ENCODE data around the gene CPNE2.
"Not testable (repeated sequence)": the region's sequence is repeated elsewhere in the genome, so short reads cannot be mapped to it uniquely, and the experiment has no call there.

CPNE2 gene

DNA sequence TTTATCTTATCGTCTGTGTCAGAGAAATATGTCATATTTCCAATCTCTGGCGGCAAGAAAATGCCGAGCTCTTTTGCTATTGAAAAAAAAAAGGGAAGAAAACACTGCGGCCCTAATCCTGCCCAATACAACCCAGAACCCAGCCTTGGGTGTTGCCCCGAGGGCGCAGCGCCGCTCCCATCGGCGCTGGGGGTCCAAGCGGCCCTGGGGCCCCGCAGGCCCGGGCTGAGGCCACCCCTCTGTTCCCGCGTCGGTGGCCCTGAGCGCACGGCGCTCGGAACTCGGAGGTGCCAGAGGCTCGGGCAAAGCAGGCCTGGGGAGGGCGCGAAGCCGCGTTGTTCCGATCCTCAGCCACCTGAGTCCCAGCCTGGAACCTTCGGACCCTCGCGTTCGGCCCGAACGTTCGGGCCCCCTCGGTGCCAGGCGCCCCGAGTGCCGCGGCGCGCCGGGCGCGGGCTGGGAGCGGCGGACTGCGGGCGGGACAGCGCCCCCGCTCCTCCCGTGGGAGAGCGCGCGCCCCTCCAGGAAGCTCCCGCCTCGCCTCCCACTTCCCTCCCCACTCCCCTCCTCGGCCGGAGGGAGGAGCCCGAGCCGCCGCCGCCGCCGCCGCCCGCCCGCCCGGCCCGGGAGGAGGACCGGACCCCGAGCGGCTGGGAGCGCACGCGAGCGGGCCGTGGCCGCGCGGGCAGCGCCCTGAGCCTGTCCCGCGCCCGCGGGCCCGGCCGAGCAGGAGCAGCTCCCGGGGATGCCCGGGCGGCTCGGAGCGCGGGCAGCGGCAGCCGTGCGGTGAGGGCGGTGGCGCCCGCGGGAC, at the start of gene CPNE2:
CPNE2 (plus strand) TSS at position 609 of the 811 bp plus-strand sequence. CDS start 18,160 bp downstream, outside the sequence.
- DNase-seq, result peak; percentile 13

DNA sequence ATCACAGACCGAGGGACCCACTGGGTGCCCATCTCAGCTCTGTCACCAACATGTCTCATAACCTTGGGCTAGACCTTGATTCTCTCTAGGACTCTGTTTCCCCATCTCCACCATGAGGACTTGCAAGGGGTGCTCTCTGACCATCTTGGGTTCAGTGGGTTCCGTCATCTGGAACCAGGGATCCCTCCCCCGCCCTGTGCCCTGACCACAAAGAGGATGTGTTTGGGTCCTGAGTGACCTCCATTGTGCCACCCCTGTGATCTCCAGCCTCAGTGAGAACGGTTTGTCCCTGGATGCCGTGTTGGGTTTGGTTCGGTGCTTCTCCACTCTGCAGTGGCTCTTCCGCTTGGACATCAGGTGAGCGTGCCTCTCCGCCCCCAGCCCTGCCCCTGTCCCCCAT, 49.1 kb upstream of the CPNE2 start:
- no peak for DNase-seq

DNA sequence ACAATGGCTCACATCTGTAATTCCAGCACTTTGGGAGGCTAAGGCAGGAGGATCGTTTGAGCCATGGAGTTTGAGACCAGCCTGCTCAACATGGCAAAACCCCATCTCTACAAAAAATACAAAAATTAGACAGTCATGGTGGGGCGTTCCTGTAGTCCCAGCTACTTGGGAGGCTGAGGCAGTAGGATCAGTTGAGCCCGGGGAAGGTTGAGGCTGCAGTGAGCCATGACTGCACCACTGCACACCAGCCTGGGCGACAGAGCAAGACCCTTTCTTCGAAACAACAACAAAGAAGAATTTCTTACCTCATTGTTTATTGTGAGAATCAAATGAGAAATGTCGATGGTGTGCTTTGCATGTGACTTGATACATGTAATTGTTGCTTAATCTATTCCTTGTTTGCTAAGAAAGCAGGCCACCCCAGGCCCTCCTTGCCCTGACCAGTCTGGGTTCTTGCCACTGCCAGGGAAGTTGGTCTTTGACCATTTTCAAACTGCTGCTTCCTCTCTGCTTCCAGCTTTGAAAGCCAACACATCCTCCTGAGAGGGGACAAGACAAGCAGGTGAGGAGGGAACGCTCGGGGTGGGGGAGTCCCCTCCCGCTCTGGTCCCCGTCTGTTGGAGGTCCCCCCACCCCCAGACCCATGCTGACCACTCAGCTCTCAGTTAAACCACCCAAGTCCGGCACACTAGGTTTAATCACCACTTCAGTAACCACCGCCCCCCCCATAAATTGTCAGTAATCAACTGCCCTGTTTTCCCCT, 47.3 kb upstream of the CPNE2 start:
- no peak for DNase-seq

DNA sequence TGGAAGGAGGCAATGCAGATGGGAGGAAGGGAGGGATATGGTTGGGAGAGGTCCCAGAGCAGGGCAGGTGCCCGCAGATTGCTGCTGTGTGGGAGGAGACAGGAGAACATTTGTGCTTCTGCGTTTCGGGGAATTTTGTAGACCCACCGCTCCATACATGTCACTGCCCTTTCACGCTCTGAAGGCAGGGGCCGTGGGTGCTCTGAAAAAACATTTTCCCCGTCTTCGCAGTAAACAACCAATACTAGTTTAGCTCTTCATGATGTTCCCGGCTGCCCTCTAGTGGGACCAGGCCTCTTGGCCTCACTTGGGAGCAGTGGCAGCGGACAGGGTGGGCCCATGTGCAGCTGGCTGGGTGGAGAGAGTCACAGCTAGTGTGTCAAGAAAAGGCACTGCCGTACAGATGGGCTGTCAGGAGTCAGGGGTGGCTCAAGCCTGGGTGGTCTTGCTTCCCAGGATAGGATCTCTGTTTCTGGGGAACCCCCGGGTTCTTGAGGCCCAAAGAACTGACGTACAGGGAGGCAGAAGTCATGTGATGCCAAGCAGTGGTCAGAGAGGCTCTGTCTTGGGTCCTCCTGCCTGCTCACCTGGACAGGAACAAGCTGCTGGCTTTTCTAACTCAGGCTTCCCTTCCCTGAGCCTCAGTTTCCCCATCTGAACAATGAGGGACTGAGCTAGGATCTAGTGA, 46.5 kb upstream of the CPNE2 start:
- DNase-seq, result peak; percentile 14

DNA sequence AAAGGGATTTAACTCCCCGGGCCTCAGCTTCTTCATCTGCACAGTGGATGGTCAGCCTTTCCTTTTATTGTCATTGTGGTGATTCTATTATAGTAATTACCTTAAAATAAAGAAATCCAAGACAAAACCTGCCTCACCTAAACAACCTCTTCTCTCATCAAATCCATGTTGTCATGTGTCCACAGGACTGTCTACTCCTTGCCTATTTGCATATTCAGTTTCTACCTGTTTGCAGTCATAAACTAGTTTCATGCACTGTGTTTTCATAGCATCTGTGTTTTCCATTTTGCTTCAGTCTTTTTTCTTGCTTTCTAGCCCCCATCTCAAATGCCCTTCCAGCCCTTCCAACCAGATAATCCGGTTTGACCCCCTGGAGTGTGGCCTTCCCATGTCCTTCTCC, 44.3 kb upstream of the CPNE2 start:
- DNase-seq, result no peak

DNA sequence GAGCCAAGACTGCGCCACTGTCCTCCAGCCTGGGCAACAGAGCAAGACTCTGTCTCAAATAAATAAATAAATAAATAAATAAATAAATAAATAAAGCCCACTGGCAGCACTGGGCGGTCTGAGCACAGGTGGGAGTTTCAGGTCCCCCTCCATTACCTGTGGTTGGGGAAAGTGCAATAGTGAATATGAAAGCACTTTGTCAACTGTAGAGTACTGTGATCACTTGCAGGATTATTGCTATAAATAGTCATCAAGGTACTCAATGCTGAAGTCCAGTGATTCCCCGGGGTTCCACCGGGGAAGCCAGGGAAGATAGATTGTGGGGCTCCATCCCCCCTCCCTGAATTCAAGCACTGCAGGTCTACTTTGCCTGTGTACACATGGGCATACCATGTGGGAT, 42.7 kb upstream of the CPNE2 start:
- DNase-seq, result no peak

DNA sequence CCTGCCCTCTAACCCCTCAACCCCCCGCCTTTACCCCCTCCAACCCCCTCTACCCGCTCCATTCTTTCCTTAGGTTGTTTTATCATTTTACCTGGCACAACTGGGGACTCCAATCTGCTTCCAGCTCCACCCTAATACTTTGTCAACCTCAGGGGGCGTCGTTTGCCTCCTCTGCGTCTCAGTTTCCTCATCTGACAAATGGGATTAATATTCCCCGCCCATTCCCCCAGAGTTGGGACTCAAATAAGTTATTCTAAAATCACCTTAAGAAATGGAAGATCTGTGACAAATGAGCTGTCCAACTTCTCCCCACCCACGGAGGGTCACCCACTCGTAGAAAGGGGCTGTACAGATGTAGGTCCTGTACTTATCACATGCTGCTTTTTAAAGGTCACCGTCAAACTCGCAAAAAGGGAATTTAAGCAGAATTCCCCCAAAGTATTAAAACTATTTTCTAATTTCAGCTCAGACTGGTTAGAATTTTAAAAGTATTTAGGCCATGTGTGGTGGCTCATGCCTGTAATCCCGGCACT, 40.6 kb upstream of the CPNE2 start:
- no peak for DNase-seq

DNA sequence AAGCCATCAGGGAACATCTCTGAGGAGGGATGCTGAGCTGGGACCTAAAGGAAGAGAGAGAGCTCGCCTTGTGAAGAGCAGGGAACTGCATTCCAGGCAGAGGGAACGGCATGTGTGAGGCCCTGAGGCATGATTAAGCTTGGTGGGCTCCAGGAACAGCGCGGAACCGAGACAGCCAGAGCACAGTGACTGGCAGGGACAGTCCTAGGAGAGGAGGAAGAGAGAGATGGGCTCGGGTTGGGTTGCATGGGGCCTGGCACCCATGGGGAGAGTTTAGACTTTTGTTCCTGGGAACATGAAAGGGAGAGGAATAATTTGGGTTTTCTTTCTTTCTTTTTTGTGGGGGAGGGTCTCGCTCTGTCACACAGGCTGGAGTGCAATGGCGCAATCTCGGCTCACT, 39.2 kb upstream of the CPNE2 start:
- no peak for DNase-seq

DNA sequence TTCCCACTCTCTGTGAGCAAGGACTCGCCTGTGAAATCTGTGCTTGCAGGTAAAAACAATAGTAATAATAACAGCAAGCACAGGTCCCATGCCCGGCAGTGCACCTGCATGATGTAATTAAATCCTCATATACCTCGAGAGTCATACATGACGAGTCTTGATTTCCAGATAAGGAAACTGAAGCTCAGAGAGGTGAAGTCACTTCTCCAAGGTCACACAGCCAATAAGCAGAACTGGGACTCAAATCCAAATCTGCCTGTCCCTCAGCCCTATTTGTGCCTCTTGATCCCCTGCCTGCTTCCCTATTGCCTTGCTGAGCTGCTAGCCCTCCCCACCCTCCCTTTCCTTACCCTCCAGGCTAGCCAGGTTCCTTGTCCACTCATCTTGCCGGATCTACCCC, 38.0 kb upstream of the CPNE2 start:
- no peak for DNase-seq

DNA sequence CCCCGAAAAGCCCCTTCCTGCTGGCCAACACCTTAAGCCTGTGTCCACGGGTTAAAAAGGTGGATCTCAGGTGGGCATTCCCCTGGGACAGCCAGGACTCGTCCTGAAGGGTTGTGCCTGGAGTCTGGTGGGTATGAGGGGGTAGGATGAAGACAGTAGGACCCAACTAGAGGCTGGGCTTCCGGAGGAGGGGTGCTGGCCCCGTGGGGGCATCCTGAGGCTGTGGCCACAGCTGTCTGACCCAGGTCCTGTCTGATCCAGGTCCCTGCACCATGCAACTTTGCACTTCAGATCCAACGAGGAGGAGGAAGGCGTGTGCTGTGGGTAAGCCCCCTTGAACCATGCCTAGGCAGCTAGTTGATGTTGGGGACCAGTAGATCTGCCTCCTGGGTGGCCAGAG, 37.6 kb upstream of the CPNE2 start:
- no peak for DNase-seq

DNA sequence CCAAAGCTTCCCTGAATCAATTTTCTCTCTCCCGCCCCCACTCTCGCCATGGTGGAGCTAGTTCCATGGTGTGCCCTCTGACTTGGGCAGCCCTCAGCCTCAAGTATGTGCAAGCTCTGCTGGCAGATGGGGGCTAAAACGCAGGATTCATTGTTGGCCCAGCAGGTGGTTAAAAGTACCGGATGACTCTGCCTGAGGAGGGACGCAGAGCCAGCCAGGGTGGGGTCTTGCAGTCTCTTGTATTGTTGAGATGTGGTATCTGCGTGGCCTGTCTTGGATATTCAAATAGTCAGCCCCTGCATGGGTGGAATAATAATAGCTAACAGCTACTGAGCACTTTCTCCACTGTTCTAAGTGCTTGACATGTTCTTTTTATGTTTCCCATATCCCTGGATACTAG, 36.7 kb upstream of the CPNE2 start:
- no peak for DNase-seq

DNA sequence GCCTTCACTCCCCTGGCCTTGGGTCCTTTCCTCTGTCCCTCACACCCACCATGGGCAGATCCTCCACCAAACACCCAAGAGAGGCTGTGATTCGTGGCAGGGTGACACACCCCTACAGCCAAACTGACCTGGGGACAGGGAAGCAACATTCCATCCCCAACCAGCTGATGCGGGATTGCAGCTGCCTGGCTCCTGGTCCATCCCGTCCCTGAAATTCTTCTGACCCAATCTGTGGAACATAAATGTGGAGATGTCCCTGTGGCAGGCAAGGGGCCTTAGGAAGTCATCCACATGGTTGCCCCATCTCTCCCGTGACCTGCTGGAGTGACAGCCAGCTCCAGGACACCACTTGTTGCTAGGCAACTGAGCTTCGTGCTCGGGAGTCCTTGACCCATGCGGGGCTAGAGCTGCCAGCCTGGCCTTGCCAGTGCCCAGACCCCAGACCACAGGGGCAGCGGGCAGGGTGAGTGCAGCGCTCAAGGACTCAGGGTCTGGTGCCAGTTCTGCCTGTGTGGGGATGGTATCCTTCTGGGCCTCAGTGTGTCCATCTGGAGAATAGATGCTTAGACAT, 34.0 kb upstream of the CPNE2 start:
- DNase-seq, result no peak

DNA sequence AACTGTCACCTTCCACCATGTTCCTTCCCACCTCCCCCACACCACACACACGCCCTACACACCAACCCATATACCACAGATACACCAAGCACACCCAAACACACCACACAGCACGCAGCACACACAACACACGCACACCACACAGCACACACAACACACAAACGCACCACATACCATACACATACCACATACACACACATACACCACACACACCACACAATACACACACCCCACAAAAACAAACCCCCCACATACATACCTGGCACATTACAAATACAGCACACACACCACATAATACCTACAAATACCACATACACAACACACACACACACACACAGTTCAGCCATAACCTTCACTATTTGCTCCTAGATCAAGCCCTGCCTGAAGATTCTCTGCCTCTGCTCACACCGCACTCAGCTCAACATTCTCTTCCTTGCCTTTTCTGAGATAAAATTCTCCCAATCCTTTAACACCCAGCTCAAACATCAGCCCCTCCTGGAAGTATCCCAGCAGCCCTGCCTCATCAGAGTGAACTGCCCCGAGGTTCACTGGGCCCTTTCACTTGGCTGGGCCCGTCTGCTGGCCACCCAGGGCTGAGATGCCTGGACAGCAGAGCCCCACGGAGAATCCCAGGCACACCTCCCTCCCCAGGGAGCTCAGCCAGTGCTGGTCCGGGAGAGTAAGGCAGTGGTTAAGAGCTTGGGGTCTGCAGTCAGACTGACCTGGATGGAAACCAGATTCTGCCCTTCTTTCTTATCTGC, 31.9 kb upstream of the CPNE2 start:
- no peak for DNase-seq

DNA sequence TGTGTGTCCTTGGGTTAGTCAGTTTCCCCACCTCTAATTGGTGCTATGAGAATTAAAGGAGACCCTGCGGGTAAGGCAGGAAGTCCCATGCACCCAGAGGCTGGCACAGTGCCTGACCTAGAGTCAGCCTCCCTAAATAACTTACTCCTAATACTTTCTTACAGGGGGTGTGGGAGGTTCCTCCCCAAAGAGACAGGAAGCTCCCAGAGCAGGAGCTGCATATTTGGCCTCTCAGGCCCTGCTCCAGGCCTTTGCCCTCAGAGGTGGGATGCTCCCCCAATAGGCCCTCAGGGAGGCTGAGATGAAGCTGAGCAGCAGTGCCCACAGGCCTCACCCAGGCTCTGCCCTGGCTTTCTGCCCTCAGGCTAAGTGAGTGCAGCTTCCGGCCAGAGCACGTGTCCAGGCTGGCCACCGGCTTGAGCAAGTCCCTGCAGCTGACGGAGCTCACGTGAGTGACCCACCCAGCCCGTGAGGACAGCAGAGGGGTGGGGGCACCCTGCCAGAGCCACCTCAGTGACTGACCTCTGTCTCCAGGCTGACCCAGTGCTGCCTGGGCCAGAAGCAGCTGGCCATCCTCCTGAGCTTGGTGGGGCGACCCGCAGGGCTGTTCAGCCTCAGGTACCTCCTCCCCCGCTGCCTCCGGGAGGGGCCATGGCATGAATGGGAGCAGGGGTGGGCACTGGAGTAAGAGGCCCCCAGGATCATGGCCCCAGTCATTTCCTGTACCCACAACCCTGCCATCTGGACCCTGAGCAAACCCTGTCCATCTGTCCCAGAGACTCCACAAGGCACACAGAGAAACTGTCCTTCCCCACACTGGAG, 31.1 kb upstream of the CPNE2 start:
- DNase-seq, result no peak

DNA sequence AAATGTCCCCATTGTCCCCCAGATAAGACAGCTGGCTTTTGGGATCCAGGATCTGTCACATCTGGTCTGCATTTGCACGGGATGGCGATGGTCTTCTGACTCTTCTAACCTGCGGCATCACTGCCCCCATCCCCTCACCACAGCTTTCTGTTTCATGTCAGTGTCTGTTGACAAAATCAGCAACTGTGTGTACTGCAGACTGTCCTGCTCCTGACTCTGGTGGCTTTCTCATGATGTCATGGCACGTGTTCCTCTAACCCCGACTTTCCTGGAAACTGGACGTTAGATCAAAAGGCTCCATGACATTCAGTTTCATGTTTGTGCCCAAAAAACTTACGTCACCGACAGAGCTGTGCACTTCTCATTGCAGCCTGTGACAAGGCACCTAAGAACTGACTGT, 30.1 kb upstream of the CPNE2 start:
- DNase-seq, result no peak

DNA sequence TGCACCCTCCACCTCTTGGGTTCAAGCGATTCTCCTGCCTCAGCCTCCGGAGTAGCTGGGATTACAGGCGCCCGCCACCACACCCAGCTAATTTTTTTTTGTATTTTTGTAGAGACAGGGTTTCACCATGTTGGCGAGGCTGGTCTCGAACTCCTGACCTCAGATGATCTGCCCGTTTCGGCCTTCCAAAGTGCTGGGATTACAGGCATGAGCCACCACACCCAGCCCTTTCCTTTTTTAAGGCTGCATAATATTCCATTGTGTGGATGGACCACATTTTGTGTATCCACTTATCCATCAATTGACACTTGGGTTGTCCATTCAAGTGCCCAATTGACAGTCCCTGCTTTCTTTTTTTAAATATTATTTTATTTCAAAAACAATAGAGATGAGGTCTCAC, 29.2 kb upstream of the CPNE2 start:
- not testable (repeated sequence) for DNase-seq

DNA sequence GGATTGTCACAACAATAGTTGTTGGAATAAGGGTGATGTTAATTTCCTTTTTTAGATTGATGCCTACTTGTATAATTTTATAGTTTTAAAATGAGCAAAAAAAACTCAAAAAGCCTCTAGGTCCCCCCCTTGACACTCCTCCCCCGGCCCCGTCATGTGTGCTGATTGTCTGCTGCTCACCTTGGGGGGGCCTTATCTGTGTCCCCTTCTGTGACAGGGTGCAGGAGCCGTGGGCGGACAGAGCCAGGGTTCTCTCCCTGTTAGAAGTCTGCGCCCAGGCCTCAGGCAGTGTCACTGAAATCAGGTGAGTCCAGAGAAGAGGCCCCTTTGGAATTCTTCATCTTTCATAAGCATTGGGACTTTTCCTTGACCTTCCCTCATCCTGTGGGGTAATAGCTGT, 27.4 kb upstream of the CPNE2 start:
- DNase-seq, result no peak

DNA sequence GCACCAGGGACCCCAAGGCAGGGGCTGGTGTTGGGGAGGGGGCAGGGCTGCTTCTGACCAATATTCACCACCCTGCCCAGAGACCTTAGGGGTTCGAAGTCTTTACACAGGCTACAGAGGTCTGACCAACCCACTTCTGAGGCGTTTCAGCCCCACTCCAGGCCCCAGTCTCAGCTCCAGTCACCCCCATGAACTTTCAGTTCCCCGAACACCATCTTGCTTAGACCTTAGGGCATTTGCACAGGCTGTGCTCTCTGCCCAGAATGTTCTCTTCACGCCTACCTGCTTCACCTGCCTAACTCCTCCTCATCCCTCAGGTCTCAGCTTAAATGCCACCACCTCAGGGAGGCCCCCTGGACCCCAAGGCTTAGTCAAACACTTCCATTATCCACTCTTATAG, 25.8 kb upstream of the CPNE2 start:
- no peak for DNase-seq

DNA sequence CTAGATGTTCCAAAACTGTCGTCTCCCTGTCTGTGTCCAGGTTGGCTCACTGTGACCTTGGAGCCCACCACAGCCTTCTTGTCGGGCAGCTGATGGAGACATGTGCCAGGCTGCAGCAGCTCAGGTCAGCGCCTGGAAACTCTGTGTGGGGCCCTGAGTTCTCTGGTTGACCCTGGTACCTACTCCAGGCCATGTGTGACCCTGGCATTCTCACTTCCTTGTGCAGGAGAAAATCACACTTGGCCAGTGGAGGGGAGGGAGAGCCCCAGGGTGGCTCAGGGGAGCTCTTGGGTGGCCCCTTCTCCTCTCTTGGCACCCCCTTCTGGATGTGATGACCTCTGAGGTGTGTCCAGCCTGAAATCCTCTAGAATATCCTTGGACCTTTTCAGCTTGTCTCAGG, 25.0 kb upstream of the CPNE2 start:
- DNase-seq, result no peak

DNA sequence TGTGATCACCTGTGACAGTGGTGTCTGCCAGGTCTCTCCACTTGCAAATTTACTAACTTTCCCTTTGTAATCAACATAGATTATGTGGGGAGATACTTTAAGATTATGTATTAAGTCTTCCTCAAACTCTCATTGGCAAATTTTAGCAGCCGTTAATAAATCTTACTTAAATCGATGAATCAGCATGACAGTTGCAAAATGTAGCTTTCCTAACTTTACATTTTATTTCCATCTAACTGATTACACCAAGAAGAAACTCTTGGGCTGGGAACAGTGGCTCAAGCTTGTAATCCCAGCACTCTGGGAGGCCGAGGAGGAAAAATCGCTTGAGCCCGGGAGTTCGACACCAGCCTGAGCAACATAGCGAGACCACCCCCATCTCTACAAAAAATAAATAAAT, 23.3 kb upstream of the CPNE2 start:
- DNase-seq, result no peak

DNA sequence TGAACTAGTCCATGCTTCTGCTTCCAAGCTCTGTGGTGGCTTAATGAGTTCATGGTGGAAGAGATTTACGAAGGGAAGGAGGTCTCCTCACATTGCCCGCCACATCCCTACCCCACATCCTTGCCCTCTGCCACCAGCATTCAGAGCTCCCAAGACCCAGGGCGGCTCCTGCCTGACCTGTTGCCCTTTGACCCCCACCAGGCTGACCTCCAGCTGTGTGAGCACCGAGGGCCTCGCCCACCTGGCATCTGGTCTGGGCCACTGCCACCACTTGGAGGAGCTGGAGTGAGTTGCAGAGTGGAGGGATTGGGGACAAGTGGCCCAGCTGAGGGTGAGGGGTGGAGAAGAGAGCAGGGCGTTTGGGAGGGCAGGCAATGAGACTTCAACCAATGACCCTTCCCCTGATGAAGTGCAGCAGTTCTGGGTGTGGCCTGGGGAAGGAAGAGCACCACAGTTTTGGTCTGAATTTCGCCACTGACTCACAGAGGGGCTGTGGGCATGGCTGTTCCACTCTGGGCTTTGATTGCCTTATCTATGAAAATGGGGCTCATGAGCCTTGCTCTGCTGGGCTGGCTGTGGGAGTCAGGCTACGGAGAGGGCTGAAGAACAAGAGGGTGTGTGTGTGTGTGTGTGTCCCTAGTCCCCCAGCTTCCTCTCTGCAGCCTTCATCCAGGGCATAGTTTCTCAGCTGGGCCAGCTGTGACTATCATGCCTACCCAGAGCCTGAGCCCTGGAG, 22.6 kb upstream of the CPNE2 start:
- no peak for DNase-seq
